A673 (cell line): ENCODE data around the gene CIROP. TPM values are rescaled to one million over a fixed set of nuclear protein-coding genes. Genes with fewer than 3 reads are reported as not detected.

Experiments used
- BruUV-seq: library from RNA; stranded (reverse); fragments of 400-500 nt; replicated peaks from 2 replicates; lab custom pipeline; 2021; lab: Mats Ljungman, UMichigan
- CTCF ChIA-PET: fragments of 300-600 bp; sonication (Branson Sonifier 250); formaldehyde crosslinking; loops from one replicate; lab custom pipeline; 2022; ENCODE audit warnings: antibody characterized with exemption; lab: Charles Lee
- POLR2A ChIA-PET: fragments of 300-600 bp; sonication (Branson Sonifier 250); formaldehyde crosslinking; loops from one replicate; lab custom pipeline; 2022; ENCODE audit warnings: antibody characterized with exemption; ENCODE audit not compliant: low non-redundant PET; lab: Charles Lee
- DNase-seq: peaks from one replicate; pipeline ENCODE4 v3.0.0-alpha.2; 2015; ENCODE audit warnings: low spot score
- H3K27ac ChIP-seq: fragments of 200-600 bp; sonication (generic); 2 replicates; pipeline ENCODE4 v1.5.1; 2016; ENCODE audit warnings: mixed run types, low read depth, mild to moderate bottlenecking, mixed read lengths, antibody characterized with exemption, low read length; ENCODE audit not compliant: poor library complexity, severe bottlenecking
- H3K27me3 ChIP-seq: fragments of 200-600 bp; sonication (generic); replicated peaks from 2 replicates; pipeline ENCODE4 v1.6.1; 2017; ENCODE audit warnings: mixed run types, low read depth, mild to moderate bottlenecking, mixed read lengths, antibody characterized with exemption, low read length; ENCODE audit not compliant: insufficient read depth, poor library complexity
- H3K36me3 ChIP-seq: fragments of 200-600 bp; sonication (generic); 2 replicates; pipeline ENCODE4 v1.6.1; 2016; ENCODE audit warnings: mixed run types, mild to moderate bottlenecking, mixed read lengths, antibody characterized with exemption, low read length; ENCODE audit not compliant: insufficient read depth, poor library complexity, severe bottlenecking
- H3K4me1 ChIP-seq: fragments of 200-600 bp; sonication (generic); 2 replicates; pipeline ENCODE4 v1.6.1; 2017; ENCODE audit warnings: mixed run types, mild to moderate bottlenecking, mixed read lengths, antibody characterized with exemption, low read length; ENCODE audit not compliant: insufficient read depth, poor library complexity, severe bottlenecking
- H3K4me3 ChIP-seq: fragments of 200-600 bp; sonication (generic); 2 replicates; pipeline ENCODE4 v1.5.1; 2016; ENCODE audit warnings: low read depth, mixed run types, mild to moderate bottlenecking, mixed read lengths, low read length; ENCODE audit not compliant: poor library complexity, severe bottlenecking
- H3K9me3 ChIP-seq: fragments of 200-600 bp; sonication (generic); 2 replicates; pipeline ENCODE4 v1.6.1; 2016; ENCODE audit warnings: mixed run types, low read depth, mild to moderate bottlenecking, mixed read lengths, antibody characterized with exemption, low read length; ENCODE audit not compliant: poor library complexity, severe bottlenecking
- CTCF ChIP-seq: fragments of 300-800, 200-600 bp; sonication (generic); conservative IDR thresholded peaks from 2 replicates; pipeline ENCODE4 v1.5.1; 2017; ENCODE audit warnings: low read depth, mild to moderate bottlenecking, antibody characterized with exemption, low read length, moderate library complexity, mixed read lengths
- EZH2 ChIP-seq: fragments of 200-600 bp; sonication (generic); IDR thresholded peaks from 2 replicates; pipeline ENCODE4 v1.6.1; 2017; ENCODE audit warnings: borderline replicate concordance, low read depth, mild to moderate bottlenecking, mixed read lengths, antibody characterized with exemption, low read length; ENCODE audit not compliant: poor library complexity, severe bottlenecking
- intact Hi-C: fragments of 100-400 bp; cut with micrococcal nuclease; formaldehyde crosslinking; loops from one replicate; pipeline ENCODE4 v1.10.0; 2022; ENCODE audit not compliant: unreplicated experiment
- total RNA-seq: library from RNA; stranded (reverse); gene quantifications from 2 replicates; pipeline ENCODE4 v1.2.3, GENCODE V29; 2021

The CIROP gene
- total RNA-seq, 1 experiment from 2014 or later, result not detected

- no peaks in the 10 kb centered on the region for H3K9me3 ChIP-seq
- TF ChIP-seq EZH2 (no peak), CTCF (peak; percentile 94)
- peaks cover 48% of the 10 kb centered on the region for H3K36me3 ChIP-seq
- H3K4me1 ChIP-seq, result peaks cover 19% of the 10 kb centered on the region
- no peaks in the 10 kb centered on the region for H3K27me3 ChIP-seq
- H3K27ac ChIP-seq, result peak overlapping the region; percentile 84
- peak overlapping the region; percentile 76 for H3K4me3 ChIP-seq
- DNase-seq, result peak; percentile 89
- CTCF ChIA-PET, result interaction anchor here (0.7 to 10.7 kb wide), 7 partner anchors 13 to 84 kb away, joined by 3 to 134 read pairs (median 4); no protein-coding TSS in a partner anchor
- POLR2A ChIA-PET, result no interaction called here
- intact Hi-C loops, result loop anchor here (5.0 to 10.0 kb wide), 2 partner anchors 502 to 669 kb away; no protein-coding TSS in a partner anchor
- BruUV-seq, result no TSS peak
Observed at GRCh38 chr14:23056145-23056955, 48.4 kb downstream of the CIROP start.

DNA sequence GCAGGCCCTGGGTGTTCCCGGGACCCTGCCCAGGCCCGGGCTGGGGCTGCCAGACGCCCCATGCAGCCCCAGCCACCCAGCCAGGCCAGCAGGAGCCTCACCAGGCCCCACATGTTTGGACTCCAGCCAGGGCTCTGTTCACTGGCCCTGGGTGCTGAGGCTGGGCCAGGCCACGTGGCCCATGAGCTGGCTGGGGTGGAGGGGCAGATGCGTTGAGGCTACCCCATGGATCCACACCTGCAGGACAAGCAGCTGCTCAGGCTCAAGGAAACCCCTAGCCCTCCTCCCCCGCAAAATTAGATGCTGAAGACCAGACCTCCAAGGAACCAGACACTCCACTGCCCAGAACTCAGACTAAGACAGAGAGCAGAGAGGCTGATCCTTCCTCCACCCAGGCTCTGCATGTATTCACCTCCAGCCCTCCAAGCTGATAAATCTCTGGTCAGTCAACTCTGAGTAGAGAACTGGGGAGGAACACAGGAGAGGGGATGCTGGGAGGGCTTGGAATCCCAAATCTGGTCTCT, 49.1 kb downstream of the CIROP start:
- BruUV-seq, result no TSS peak
- ChIA-PET POLR2A (no interaction called here), CTCF (interaction anchor here (0.6 to 10.7 kb wide), 3 partner anchors 61 to 195 kb away, joined by 4 to 134 read pairs (median 6); no protein-coding TSS in a partner anchor)
- no peaks in the 10 kb centered on the region for H3K9me3 ChIP-seq
- peaks cover 19% of the 10 kb centered on the region for H3K4me1 ChIP-seq
- DNase-seq, result no peak
- peaks cover 42% of the 10 kb centered on the region for H3K36me3 ChIP-seq
- intact Hi-C loops, result loop anchor here (5.0 to 10.0 kb wide), 2 partner anchors 501 to 668 kb away; no protein-coding TSS in a partner anchor
- no peaks in the 10 kb centered on the region for H3K27me3 ChIP-seq
- TF ChIP-seq EZH2, result no peak
- no peak for TF ChIP-seq CTCF
- H3K27ac ChIP-seq, result no peak overlapping the region
- H3K4me3 ChIP-seq, result peak overlapping the region; percentile 76

- Histone ChIP-seq H3K36me3 (peaks cover 40% of the 10 kb centered on the region), H3K4me1 (peaks cover 19% of the 10 kb centered on the region), H3K27ac (no peak overlapping the region), H3K4me3 (no peak overlapping the region), H3K9me3 (no peaks in the 10 kb centered on the region), H3K27me3 (no peaks in the 10 kb centered on the region)
- POLR2A ChIA-PET, result no interaction called here
- TF ChIP-seq EZH2 (no peak), CTCF (no peak)
- no peak for DNase-seq
- BruUV-seq, result no TSS peak
- intact Hi-C loops, result loop anchor here (5.0 to 10.0 kb wide), 2 partner anchors 500 to 668 kb away; no protein-coding TSS in a partner anchor
- CTCF ChIA-PET, result interaction anchor here (0.6 to 10.7 kb wide), 3 partner anchors 61 to 194 kb away, joined by 6 to 134 read pairs (median 16); no protein-coding TSS in a partner anchor
Observed at GRCh38 chr14:23055147-23055550, 49.6 kb downstream of the CIROP start.
